ENCODE measurements around the gene OR4F3. TPM values are rescaled to one million over a fixed set of nuclear protein-coding genes. Genes with fewer than 3 reads are reported as not detected.
"Not testable (repeated sequence)": the region's sequence is repeated elsewhere in the genome, so short reads cannot be mapped to it uniquely, and the experiment has no call there.

The OR4F3 gene
- not detected for polyA plus RNA-seq (ENCODE audit: insufficient read length in 3 of 3)
- long read RNA-seq, donor 1, result 0 reads
- long read RNA-seq, donor 2, result 0 reads
- long read RNA-seq, donor 3, result 0 reads
- long read RNA-seq, donor 4, result 0 reads
- long read RNA-seq, donor 5, result 0 reads
- long read RNA-seq, donor 6, result 0 reads
- long read RNA-seq, donor 7, result 0 reads
- long read RNA-seq, donor 8, result 0 reads
- long read RNA-seq, donor 9, result 0 reads
- long read RNA-seq, donor 10, result 0 reads
- long read RNA-seq, donor 11, result 0 reads
- long read RNA-seq, donor 12, result 0 reads
- long read RNA-seq, donor 13, result 0 reads
- long read RNA-seq, donor 14, result 0 reads
- long read RNA-seq, donor 15, result 0 reads
- long read RNA-seq, donor 16, result 0 reads

GRCh38 chr5:181366968-181367367 lies at the start of gene OR4F3:
Gene OR4F3, plus strand, starts transcription at chr5:181367268.
- not testable (repeated sequence) for DNase-seq

Other genes starting within 250 kb of the OR4F3 start
- gene OR2V1, start 236.1 kb upstream of the OR4F3 start, polyA plus RNA-seq (ENCODE audit: insufficient read length in 3 of 3), result under 1 TPM in 1 of 3 donors, not detected in 2; 0.06 TPM
- under 1 TPM in 2 of 3 donors, not detected in 1; 0.04 TPM for gene OR2V2, start 219.7 kb upstream of the OR4F3 start, polyA plus RNA-seq (ENCODE audit: insufficient read length in 3 of 3)
- gene TRIM7, start 162.1 kb upstream of the OR4F3 start, polyA plus RNA-seq (ENCODE audit: insufficient read length in 3 of 3), result under 1 TPM; 0.23 to 0.42 (median 0.31) TPM
- gene TRIM41, start 144.0 kb upstream of the OR4F3 start, polyA plus RNA-seq (ENCODE audit: insufficient read length in 3 of 3), result 10 to 100 TPM; 38.3 to 40.6 (median 40.1) TPM
- gene RACK1, start 123.4 kb upstream of the OR4F3 start, polyA plus RNA-seq (ENCODE audit: insufficient read length in 3 of 3), result 1,000 to 10,000 TPM; 2,611 to 3,136 (median 2,727) TPM
- gene TRIM52, start 106.1 kb upstream of the OR4F3 start, polyA plus RNA-seq (ENCODE audit: insufficient read length in 3 of 3), result 10 to 100 TPM; 20.8 to 49.2 (median 41.5) TPM